HG03103 (cell line): Measurements from ENCODE around the gene NAA38.
A peak's percentile ranks its signal among the peaks of the same experiment; 100 is the strongest.

Experiments used
- ATAC-seq: cut with Tn5 transposase; IDR thresholded peaks from one replicate; pipeline ENCODE4 v1.9.1; 2021; ENCODE audit warnings: low read depth; ENCODE audit not compliant: unreplicated experiment

The NAA38 gene

GRCh38 chr17:7854078-7854777 is 3.1 kb downstream of the NAA38 start:
- ATAC-seq, result no peak

DNA sequence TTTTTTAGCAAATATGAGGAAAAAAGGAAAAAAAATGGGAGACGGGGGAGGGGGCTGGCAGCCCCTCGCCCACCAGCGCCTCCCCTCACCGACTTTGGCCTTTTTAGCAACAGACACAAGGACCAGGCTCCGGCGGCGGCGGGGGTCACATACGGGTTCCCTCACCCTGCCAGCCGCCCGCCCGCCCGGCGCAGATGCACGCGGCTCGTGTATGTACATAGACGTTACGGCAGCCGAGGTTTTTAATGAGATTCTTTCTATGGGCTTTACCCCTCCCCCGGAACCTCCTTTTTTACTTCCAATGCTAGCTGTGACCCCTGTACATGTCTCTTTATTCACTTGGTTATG is 3.7 kb downstream of the NAA38 start:
- no peak for ATAC-seq

DNA sequence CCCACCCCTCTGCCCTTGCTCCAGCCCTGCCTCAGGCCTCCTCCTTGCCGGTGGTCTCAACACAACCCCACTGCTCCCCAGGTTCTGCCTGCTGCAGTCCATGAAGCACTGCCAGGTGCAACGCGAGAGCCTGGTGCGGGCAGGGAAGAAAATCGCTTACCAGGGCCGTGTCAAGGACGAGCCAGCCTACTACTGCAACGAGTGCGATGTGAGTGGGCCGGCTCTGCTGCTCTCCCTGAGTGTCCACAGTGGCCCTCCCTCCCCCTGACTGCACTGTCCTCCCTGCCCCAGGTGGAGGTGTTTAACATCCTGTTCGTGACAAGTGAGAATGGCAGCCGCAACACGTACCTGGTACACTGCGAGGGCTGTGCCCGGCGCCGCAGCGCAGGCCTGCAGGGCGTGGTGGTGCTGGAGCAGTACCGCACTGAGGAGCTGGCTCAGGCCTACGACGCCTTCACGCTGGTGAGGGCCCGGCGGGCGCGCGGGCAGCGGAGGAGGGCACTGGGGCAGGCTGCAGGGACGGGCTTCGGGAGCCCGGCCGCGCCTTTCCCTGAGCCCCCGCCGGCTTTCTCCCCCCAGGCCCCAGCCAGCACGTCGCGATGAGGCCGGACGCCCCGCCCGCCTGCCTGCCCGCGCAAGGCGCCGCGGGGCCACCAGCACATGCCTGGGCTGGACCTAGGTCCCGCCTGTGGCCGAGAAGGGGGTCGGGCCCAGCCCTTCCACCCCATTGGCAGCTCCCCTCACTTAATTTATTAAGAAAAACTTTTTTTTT is 4.3 kb downstream of the NAA38 start:
- ATAC-seq, result no peak

- ATAC-seq, result no peak
Observed at GRCh38 chr17:7852262-7852670, 5.1 kb downstream of the NAA38 start.

DNA sequence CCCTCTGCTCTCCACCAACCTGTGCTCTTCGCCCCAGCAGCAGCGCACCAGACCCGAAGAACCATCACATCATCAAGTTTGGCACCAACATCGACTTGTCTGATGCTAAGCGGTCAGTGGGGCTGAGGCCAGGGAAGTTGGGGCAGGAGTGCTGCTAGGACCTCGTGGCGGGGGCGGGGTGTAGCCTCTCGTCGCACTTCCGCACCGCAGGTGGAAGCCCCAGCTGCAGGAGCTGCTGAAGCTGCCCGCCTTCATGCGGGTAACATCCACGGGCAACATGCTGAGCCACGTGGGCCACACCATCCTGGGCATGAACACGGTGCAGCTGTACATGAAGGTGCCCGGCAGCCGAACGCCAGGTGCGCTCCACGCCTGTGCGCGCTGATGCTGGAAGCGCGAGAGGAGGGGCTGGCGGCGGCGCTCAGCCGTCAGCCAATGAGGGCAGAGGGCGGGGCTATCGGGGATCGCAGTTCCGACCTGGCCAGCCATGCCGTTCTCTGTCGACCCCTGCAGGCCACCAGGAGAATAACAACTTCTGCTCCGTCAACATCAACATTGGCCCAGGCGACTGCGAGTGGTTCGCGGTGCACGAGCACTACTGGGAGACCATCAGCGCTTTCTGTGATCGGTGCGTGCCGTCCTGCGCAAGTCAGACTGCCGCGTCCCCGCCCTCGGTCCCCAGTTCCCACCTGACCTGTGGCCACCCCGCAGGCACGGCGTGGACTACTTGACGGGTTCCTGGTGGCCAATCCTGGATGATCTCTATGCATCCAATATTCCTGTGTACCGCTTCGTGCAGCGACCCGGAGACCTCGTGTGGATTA is 5.7 kb downstream of the NAA38 start:
- ATAC-seq, result peak; percentile 68

DNA sequence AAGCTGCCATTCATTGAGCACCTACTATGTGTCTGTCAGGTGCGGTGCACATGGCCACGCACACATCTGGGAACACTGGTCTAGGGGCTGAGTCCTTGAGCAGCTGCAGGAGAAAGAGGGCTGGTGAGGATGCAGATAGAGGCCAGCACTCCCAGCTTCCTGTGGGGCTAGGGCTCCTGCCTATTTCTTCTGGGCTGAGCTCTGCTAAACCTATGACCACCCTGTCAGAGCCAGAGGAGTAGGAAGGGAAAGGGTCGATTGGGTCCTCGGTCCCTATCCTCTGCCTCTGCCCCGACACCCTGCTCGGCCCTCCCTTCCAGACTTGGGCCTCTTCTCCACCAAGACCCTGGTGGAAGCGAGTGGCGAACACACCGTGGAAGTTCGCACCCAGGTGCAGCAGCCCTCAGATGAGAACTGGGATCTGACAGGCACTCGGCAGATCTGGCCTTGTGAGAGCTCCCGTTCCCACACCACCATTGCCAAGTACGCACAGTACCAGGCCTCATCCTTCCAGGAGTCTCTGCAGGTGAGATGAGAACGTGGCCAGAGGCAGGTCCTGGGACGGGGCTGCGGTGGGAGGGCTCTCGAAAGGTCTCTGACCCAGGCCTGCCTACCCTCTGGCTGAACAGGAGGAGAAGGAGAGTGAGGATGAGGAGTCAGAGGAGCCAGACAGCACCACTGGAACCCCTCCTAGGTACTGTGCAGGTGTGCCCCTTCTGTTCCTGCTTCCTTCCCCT is 6.5 kb downstream of the NAA38 start:
- no peak for ATAC-seq

DNA sequence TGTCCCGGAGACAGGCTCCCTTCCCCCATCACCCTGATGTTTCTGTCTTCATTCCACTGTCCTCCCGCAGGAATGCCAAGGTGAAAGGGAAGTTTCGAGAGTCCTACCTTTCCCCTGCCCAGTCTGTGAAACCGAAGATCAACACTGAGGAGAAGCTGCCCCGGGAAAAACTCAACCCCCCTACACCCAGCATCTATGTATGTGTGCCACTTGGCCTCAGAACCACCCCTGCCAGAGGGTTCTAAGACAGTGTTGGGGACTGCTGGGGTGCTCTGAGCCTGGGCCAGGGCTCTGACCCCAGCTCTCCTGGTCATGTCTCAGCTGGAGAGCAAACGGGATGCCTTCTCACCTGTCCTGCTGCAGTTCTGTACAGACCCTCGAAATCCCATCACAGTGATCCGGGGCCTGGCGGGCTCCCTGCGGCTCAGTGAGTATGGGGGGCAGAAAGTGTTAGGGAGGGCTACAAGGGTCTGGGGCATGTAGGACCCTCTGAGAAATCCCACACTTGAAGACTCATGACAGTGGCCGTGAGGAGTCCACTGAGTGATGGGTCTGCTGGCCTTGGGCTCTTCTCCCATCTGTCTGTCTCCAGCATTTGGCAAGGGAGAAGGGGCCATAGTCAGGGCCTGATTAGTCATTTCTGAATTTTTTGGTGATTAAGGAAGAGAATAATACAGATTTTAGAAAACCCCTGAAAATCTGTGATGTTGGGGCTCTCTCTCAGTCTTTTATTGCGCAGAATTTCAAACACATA is 7.4 kb downstream of the NAA38 start:
- ATAC-seq, result no peak

GRCh38 chr17:7849130-7849750 is 8.1 kb downstream of the NAA38 start:
- ATAC-seq, result no peak

GRCh38 chr17:7848739-7849129 is 8.6 kb downstream of the NAA38 start:
- ATAC-seq, result no peak

- no peak for ATAC-seq
Observed at GRCh38 chr17:7848131-7848579, 9.2 kb downstream of the NAA38 start.

GRCh38 chr17:7846765-7847661 is 10.3 kb downstream of the NAA38 start:
- ATAC-seq, result no peak

DNA sequence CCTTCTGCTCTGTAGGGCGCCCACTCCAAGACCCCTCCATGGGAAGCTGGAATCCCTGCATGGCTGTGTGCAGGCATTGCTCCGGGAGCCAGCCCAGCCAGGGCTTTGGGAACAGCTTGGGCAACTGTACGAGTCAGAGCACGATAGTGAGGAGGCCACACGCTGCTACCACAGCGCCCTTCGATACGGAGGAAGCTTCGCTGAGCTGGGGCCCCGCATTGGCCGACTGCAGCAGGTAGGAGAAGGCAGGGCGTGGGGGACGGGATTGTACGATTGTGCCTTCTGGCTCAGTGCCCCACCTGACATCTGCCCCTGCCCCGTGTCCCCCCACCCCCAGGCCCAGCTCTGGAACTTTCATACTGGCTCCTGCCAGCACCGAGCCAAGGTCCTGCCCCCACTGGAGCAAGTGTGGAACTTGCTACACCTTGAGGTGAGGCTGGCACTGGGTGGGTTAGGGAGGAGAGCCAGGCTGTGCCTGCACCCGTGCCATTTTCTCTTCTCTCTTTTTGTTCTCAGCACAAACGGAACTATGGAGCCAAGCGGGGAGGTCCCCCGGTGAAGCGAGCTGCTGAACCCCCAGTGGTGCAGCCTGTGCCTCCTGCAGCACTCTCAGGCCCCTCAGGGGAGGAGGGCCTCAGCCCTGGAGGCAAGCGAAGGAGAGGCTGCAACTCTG is 11.2 kb downstream of the NAA38 start:
- ATAC-seq, result no peak

DNA sequence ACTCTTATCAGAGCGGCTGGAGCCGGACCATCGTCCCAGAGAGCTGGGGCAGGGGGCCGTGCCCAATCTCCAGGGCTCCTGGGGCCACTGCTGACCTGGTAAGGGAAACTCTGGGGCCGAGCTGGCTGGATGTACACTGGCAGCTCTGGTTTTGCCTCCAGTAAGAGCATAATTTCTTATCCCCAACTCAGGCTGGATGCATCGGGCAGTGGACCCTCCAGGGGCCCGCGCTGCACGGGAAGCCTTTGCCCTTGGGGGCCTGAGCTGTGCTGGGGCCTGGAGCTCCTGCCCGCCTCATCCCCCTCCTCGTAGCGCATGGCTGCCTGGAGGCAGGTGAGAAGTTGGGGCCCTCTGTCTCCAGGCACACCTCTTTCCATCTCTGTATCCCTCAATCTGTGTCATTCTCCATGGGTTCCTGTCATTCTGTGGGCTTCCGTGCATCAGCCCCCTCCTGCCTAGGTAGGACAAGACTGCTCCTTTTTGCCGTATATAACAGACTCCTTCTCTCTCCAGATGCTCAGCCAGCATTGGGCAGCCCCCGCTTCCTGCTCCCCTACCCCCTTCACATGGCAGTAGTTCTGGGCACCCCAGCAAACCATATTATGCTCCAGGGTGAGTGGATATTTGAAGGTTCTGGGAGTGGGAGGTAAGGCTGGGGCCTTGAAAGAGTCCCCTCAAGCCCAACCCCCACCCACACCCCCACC is 11.8 kb downstream of the NAA38 start:
- no peak for ATAC-seq

DNA sequence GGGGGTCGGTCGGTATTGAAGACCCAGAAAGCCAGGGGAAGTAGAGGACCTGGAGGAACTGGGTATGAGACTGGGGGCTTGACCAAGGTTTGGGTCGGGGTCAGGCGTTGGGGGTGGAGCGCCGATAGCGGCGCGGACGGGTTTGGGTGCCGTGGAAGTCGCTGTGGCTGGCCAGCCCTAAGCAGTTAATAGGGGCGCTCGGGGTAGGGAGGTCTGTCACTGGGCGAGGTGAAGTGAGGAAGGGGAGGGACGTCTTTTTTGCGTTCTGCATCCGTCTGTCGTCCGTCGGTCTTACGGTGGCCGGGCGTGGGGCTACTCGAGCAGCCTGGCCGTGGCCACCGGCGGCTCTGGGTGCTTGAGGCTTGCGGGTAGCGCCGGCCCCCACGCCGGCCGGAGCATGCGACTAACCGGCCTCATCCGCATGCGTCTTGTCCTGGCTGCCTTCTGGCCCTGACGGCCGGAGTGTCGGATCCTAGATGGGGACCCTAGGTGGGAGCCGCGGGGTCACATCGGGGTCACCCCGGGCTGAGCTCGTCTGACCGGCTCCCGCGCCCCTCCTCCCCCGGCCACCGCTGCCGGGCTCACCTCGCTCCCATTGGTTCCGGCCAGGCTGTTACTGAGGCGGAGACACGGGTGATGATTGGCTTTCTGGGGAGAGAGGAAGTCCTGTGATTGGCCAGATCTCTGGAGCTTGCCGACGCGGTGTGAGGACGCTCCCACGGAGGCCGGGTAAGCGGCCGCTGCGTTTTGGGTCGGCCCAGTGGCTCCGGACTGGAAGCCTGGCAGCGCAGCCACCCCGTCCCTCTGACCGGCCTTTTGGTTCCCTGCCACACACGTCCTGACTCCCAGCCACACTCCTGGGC is 12.8 kb downstream of the NAA38 start:
- ATAC-seq, result no peak

DNA sequence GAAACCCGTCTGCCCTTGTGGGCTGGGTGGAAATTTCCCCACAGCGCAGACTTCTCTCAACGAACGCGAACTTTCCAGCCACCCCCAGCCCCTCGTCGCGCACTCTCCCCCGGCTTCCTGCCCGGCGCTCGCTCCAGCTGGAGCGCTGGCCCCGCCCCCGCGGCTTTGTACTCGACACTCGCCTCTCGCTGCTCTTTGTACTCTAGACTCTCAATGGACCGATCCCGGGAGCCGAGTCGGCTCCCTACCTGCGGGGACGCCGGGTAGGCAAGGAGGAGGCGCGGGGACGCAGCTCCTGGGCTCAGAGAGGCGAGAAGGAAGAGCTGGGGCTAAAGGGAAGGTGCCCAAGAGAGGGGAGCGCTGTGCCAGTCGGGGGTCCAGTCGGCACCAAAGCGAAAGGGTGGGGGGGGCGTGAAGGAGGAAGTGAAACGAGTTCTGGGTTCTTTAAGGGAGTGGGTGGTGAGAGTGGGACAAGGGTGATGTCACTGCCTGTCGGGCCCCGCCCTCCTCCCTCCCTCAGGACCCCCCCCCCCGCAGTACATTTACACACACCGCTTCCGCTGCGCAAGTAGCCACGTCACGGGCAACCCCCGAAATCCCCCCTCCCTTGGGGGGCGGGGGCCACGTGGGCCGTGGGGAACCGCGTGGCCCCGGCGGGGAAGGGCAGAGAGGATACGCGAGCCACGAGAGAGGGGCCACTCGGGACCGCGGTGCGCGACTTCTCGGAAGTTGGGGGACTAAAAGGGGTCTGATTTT is 13.6 kb downstream of the NAA38 start:
- ATAC-seq, result no peak

GRCh38 chr17:7843257-7843535 is 14.2 kb downstream of the NAA38 start:
- ATAC-seq, result no peak
